Measurements from ENCODE around the gene MYPOP.

- TF ChIP-seq, protein P1, sequence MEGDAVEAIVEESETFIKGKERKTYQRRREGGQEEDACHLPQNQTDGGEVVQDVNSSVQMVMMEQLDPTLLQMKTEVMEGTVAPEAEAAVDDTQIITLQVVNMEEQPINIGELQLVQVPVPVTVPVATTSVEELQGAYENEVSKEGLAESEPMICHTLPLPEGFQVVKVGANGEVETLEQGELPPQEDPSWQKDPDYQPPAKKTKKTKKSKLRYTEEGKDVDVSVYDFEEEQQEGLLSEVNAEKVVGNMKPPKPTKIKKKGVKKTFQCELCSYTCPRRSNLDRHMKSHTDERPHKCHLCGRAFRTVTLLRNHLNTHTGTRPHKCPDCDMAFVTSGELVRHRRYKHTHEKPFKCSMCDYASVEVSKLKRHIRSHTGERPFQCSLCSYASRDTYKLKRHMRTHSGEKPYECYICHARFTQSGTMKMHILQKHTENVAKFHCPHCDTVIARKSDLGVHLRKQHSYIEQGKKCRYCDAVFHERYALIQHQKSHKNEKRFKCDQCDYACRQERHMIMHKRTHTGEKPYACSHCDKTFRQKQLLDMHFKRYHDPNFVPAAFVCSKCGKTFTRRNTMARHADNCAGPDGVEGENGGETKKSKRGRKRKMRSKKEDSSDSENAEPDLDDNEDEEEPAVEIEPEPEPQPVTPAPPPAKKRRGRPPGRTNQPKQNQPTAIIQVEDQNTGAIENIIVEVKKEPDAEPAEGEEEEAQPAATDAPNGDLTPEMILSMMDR (IDR thresholded peaks at IDR 0.05): no peak
- TF ChIP-seq POLR2A (IDR thresholded peaks at IDR 0.05): no peak
Measured at GRCh38 chr19:45901912-45902650, at the start of gene MYPOP.

All from adrenal gland (tissue), 5 donors.